ENCODE results near the gene PALLD. TPM values are rescaled to one million over a fixed set of nuclear protein-coding genes. Genes with fewer than 3 reads are reported as not detected.

PALLD gene
- total RNA-seq, 2 donors from 2014 or later: 440 to 625 TPM

DNA sequence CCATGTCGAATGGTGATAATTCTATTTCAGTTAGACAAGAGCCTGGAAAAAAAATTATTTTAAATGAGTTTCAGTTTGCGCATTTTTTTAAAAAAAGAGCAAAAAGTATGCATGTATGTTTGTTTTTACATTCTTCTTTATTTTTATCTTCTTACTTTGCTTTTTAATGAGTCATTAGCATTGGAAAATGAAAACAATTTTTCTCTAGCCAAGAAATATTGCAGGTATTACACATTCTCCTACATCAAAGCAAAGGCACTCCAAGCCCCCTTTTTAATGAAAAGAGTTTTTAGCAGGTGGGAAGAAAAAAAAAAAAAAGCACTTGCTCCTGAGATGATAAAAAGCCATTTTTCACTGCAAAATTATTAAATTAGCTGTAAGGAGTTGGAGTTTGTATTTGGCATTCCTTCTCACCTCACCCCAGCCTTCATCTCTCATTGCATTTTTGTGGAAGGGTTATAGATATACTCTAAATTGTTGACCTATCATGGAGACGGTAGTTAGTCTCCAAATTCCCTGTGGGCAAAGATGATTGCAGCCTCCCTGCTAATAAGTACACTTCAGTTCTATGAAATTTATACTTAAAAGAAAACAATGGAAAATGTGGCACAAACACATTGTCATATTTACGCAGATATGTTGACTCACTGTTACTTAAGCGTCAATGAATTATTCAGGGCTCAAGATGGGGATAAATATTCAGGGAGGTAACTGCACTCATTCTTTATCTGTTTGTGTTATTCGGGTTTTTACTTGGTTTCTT lies 43.8 kb downstream of the PALLD start:
- intact Hi-C loops (cut with DNase I): no loop called here
- no peak for DNase-seq
- ATAC-seq: no peak

GRCh38 chr4:168541266-168541953 lies 44.6 kb downstream of the PALLD start:
- DNase-seq: no peak
- intact Hi-C loops (cut with DNase I): no loop called here
- no peak for ATAC-seq

DNA sequence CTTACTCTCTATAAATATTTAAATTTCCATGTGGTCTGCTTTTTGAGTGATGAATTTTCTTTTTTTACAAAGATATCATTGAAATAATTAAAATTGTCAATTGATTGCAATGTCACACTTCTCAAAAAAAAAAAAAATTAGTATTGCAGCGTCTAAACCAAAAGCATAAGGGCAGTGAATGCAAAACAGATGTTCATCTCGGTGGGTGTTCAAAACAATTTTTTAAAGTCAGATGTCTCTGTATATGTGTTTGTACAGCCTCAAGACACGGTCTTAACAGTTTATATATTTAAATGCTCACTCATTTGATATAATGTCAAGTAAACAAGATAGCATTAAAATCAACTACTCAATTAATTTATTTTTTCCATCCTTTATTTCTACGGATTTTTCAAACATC lies 52.3 kb downstream of the PALLD start:
- ATAC-seq (no peak), DNase-seq (no peak)
- intact Hi-C loops (cut with DNase I): no loop called here

DNA sequence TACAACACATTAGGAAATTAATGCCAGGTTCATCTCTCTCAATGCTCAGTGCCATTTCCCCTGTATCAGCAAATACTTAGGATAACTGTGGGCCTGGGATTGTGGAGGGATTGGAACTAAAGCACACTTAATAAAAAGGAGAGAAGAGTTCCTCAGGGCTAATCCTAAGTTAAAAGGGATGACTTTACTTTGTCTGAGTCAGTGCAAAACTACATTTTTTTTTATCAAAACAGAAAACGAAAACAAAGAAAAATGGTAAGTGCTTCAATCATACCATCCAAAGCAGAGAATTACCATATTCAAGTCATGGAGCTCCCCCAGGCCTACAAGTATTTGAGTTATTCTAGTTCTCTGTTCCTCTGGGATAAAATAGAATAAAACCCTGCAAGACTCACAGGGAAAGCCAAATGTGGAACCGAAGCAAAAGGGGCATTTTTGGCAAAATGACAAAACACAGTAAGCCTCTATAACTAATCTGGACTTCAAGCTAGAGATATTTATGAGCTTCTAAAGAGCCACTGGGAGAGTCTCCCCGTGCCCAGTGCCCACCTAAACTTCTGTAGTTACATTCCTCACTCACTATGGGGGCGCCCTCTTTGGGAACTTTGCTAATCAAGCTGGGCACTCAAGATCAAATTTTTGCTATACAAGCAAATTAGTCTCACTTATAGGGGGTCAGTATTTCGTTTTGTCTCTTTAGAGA lies 53.4 kb downstream of the PALLD start:
- ATAC-seq (no peak), DNase-seq (no peak)
- intact Hi-C loops (cut with DNase I): no loop called here

DNA sequence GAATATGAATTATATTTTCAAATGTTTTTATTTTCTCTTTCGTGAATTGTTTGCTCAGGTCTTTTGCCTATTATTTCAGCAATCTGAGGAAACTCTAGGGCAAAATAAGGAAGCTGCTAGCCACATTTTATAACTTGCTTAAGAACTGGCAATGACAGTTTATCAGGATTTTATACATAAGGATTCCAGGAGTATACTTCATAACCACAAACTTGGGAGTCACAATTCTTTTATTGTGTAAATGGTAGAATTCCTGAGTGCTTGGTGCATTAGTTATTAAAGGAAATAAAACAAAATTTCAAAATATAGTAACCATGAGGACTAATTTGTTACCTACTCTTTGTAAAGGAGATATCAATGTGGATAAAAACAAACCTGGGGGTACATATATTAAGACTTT lies 54.4 kb downstream of the PALLD start:
- DNase-seq (no peak), ATAC-seq (no peak)
- intact Hi-C loops (cut with DNase I): no loop called here

- ATAC-seq (no peak), DNase-seq (no peak)
- intact Hi-C loops (cut with DNase I): no loop called here
Observed at GRCh38 chr4:168551945-168552695, 55.3 kb downstream of the PALLD start.

DNA sequence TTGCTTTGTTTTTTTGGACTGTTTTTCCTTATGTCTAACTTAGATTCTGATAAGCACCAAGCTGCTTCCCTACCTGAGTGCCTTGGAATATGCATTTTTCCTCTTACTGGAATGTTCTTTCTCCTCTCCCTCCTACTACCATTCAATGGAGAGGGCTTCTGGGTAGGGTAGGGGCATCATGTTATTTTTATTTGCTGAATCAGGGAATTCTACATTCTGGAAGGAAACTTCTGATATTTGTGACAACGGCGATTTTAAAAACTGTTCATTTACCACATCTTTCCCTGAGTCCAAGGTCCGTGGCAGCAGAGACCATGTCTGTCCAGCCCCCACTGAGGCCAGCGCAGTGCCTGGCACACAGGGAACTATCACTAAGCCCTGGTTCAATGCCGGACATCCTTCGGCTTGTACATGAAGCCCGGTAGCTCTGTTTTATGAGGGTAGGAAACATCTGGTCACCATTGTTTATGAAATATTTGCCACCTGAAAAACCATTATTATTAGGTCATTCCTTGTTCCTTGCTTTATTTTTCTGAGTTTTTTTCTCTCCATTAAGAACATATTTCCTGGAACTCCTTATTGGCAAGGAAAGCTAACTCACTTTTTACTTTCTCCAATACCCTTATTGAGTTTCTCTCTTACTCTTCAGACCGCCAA lies 57.0 kb downstream of the PALLD start:
- DNase-seq (no peak), ATAC-seq (no peak)
- intact Hi-C loops (cut with DNase I): no loop called here

GRCh38 chr4:168555437-168555836 lies 58.6 kb downstream of the PALLD start:
- intact Hi-C loops (cut with DNase I): no loop called here
- no peak for DNase-seq
- no peak for ATAC-seq

DNA sequence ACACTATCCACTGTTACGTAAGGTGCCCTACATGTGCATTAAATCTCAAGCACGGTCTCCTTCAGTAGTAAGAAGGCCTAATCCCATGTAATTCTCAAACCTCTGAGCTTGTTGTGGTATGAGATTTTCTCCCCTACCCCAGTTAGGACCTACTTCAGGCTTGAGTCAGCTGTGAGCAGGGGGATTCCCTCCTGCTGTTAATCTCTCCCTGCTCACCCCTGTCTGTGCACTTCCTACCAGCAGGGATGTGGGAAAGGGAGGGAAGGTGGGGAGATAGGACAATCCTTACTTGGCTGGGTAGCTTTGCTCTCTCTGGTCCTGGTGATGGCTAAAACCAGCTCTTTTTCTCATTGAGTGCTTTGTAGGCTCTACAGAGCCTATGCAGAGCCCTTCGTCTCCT lies 60.8 kb downstream of the PALLD start:
- peak in 1 of 2 donors; percentile 12 for ATAC-seq
- intact Hi-C loops (cut with DNase I): no loop called here

GRCh38 chr4:168558599-168558998 lies 61.7 kb downstream of the PALLD start:
- intact Hi-C loops (cut with DNase I): no loop called here
- DNase-seq (no peak), ATAC-seq (no peak)

More for the DNA sequence above, 60.8 kb downstream of the PALLD start:
- no peak for DNase-seq

DNA sequence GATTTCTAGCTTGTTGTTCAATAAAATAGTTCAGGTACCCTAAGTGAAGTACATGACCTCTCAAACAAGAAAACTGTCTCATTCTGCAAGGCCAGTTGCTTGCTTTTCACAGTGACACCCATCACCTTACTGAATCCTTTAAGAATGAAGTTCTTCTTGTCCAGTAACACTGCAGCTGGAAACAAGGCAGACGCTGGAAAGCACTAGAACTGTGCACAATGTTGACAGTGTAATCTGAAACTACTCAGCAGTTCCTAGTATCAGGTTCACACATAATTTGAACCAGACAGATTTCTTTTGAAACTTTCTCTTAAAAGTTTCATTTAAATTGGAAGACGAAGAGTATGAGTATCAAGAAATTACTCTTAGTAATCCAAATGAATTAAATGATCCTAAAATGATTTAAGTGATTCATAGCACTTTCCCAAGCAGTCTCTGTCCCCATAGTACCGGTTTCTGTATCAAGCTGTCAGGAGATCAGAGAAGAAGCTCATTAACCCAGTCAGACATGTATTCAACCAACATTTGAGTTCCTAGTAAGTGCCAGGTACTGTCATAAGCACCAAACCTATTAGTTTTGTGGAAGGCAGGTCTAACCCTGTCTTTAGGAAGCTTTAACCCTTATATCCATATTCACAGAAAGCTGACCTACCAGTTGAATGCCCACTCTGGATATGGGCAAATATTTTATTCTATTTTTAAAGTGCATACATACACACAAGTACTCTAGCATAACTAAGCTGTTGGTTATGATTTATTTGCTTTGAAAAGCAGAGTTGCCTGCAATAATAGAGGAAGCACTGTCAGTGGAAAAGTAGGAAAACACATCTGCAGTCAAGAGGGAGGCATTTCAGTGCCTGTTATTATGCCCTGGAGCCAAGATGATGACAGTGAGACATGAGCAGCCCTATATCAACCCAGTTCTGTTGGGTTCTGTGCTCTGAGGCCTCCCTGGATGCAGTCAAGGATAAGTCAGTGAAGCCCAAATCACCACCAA lies 63.6 kb downstream of the PALLD start:
- intact Hi-C loops (cut with DNase I): no loop called here
- ATAC-seq (no peak), DNase-seq (no peak)

- DNase-seq (no peak), ATAC-seq (peak in 1 of 2 donors; percentile 42)
- intact Hi-C loops (cut with DNase I): no loop called here
Observed at GRCh38 chr4:168562041-168562571, 65.3 kb downstream of the PALLD start.

- ATAC-seq: no peak
- intact Hi-C loops (cut with DNase I): no loop called here
- DNase-seq: no peak
Observed at GRCh38 chr4:168564023-168564422, 67.2 kb downstream of the PALLD start.

DNA sequence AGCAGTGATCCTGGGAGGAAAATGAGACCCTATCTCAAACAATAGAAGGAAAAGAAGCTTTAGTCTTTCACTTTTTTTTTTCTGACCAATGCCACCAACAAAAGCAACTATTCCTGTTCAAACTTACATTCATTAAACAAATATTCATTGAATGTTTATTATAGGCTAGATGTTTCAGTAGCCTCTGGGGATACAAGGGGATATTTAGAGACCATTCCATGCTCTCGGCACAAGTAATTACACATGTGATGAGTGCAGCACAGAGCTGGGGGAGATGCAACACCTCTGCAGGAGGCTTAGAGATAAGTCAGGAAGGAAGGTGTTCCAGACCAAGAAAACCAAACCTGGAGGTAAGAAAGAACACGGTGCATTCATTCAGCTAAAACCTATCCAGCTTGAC lies 68.3 kb downstream of the PALLD start:
- no peak for ATAC-seq
- intact Hi-C loops (cut with DNase I): no loop called here
- DNase-seq: no peak

GRCh38 chr4:168566726-168567125 lies 69.9 kb downstream of the PALLD start:
- intact Hi-C loops (cut with DNase I): no loop called here
- DNase-seq: no peak
- ATAC-seq: no peak

GRCh38 chr4:168569066-168569930 lies 72.4 kb downstream of the PALLD start:
- ATAC-seq: peak; percentile 88 to 92
- no peak for DNase-seq
- intact Hi-C loops (cut with DNase I): no loop called here

GRCh38 chr4:168569931-168570276 lies 73.1 kb downstream of the PALLD start:
- ATAC-seq (no peak), DNase-seq (no peak)
- intact Hi-C loops (cut with DNase I): loop anchor here in 1 of 2 donors (10.0 kb wide), 1 partner anchor 385 kb away; no protein-coding TSS in a partner anchor

Measured in left cardiac atrium (tissue), 4 donors.